ENCODE measurements around the gene A2ML1.
"Not testable (repeated sequence)": the region's sequence is repeated elsewhere in the genome, so short reads cannot be mapped to it uniquely, and the experiment has no call there.

Gene A2ML1

GRCh38 chr12:8822298-8822697 lies at the start of gene A2ML1:
TSS of gene A2ML1 (plus strand) at chr12:8822621. CDS start at chr12:8822652, 31 bp downstream.
- ATAC-seq (ENCODE audit: low read depth) (no peak), DNase-seq (ENCODE audit: low spot score in 2 of 2) (no peak)
- Mint-ChIP-seq H3K4me1 (no peaks in the 10 kb centered on the region), H3K4me3 (no peak within 1 kb of the TSS), H3K9me3 (peaks cover 1% of the 10 kb centered on the region), H3K27me3 (peaks cover 3% of the 10 kb centered on the region), H3K27ac (no peak within 1 kb of the TSS), H3K36me3 (peaks cover 1% of the 10 kb centered on the region)

GRCh38 chr12:8773461-8773860 lies 49.0 kb upstream of the A2ML1 start:
- no peak for ATAC-seq (ENCODE audit: low read depth)
- no peak for DNase-seq (ENCODE audit: low spot score in 2 of 2)
- Mint-ChIP-seq H3K27ac (no peak overlapping the region), H3K9me3 (no peaks in the 10 kb centered on the region), H3K4me1 (no peaks in the 10 kb centered on the region), H3K4me3 (no peak overlapping the region), H3K36me3 (peaks cover 18% of the 10 kb centered on the region), H3K27me3 (no peaks in the 10 kb centered on the region)

- H3K4me3 Mint-ChIP-seq: no peak overlapping the region
- H3K36me3 Mint-ChIP-seq: peaks cover 17% of the 10 kb centered on the region
- DNase-seq (ENCODE audit: low spot score in 2 of 2): no peak
- no peak for ATAC-seq (ENCODE audit: low read depth)
- no peak overlapping the region for H3K27ac Mint-ChIP-seq
- no peaks in the 10 kb centered on the region for H3K27me3 Mint-ChIP-seq
- H3K4me1 Mint-ChIP-seq: no peaks in the 10 kb centered on the region
- H3K9me3 Mint-ChIP-seq: no peaks in the 10 kb centered on the region
Observed at GRCh38 chr12:8779281-8779680, 43.1 kb upstream of the A2ML1 start.

- no peak for DNase-seq (ENCODE audit: low spot score in 2 of 2)
- Mint-ChIP-seq H3K4me1 (no peaks in the 10 kb centered on the region), H3K4me3 (no peak overlapping the region), H3K36me3 (peaks cover 16% of the 10 kb centered on the region), H3K9me3 (no peaks in the 10 kb centered on the region), H3K27me3 (no peaks in the 10 kb centered on the region), H3K27ac (no peak overlapping the region)
- ATAC-seq (ENCODE audit: low read depth): no peak
Observed at GRCh38 chr12:8779862-8780261, 42.6 kb upstream of the A2ML1 start.

- peaks cover 11% of the 10 kb centered on the region for H3K36me3 Mint-ChIP-seq
- no peaks in the 10 kb centered on the region for H3K27me3 Mint-ChIP-seq
- no peak for ATAC-seq (ENCODE audit: low read depth)
- H3K27ac Mint-ChIP-seq: no peak overlapping the region
- H3K9me3 Mint-ChIP-seq: no peaks in the 10 kb centered on the region
- no peaks in the 10 kb centered on the region for H3K4me1 Mint-ChIP-seq
- DNase-seq (ENCODE audit: low spot score in 2 of 2): no peak
- H3K4me3 Mint-ChIP-seq: no peak overlapping the region
Observed at GRCh38 chr12:8780389-8780788, 42.0 kb upstream of the A2ML1 start.

GRCh38 chr12:8781381-8782127 lies 40.9 kb upstream of the A2ML1 start:
- Mint-ChIP-seq H3K4me1 (no peaks in the 10 kb centered on the region), H3K27me3 (no peaks in the 10 kb centered on the region), H3K27ac (no peak overlapping the region), H3K36me3 (peaks cover 11% of the 10 kb centered on the region), H3K4me3 (no peak overlapping the region), H3K9me3 (no peaks in the 10 kb centered on the region)
- ATAC-seq (ENCODE audit: low read depth): no peak
- no peak for DNase-seq (ENCODE audit: low spot score in 2 of 2)

- no peak overlapping the region for H3K27ac Mint-ChIP-seq
- DNase-seq (ENCODE audit: low spot score in 2 of 2) (no peak), ATAC-seq (ENCODE audit: low read depth) (no peak)
- no peaks in the 10 kb centered on the region for H3K27me3 Mint-ChIP-seq
- no peaks in the 10 kb centered on the region for H3K4me1 Mint-ChIP-seq
- H3K9me3 Mint-ChIP-seq: no peaks in the 10 kb centered on the region
- H3K36me3 Mint-ChIP-seq: peaks cover 8% of the 10 kb centered on the region
- H3K4me3 Mint-ChIP-seq: no peak overlapping the region
Observed at GRCh38 chr12:8784290-8784888, 38.0 kb upstream of the A2ML1 start.

- Mint-ChIP-seq H3K36me3 (peaks cover 8% of the 10 kb centered on the region), H3K9me3 (no peaks in the 10 kb centered on the region), H3K27me3 (no peaks in the 10 kb centered on the region), H3K4me3 (no peak overlapping the region), H3K27ac (no peak overlapping the region), H3K4me1 (no peaks in the 10 kb centered on the region)
- DNase-seq (ENCODE audit: low spot score in 2 of 2) (no peak), ATAC-seq (ENCODE audit: low read depth) (no peak)
Observed at GRCh38 chr12:8785499-8785898, 36.9 kb upstream of the A2ML1 start.

GRCh38 chr12:8787206-8787605 lies 35.2 kb upstream of the A2ML1 start:
- H3K27me3 Mint-ChIP-seq; ATAC-seq (ENCODE audit: low read depth); H3K27ac Mint-ChIP-seq; DNase-seq (ENCODE audit: low spot score in 2 of 2); H3K36me3 Mint-ChIP-seq; H3K4me3 Mint-ChIP-seq; H3K9me3 Mint-ChIP-seq; H3K4me1 Mint-ChIP-seq: not testable (repeated sequence)

- H3K27me3 Mint-ChIP-seq; DNase-seq (ENCODE audit: low spot score in 2 of 2); H3K36me3 Mint-ChIP-seq; H3K4me1 Mint-ChIP-seq; H3K27ac Mint-ChIP-seq; ATAC-seq (ENCODE audit: low read depth); H3K9me3 Mint-ChIP-seq: not testable (repeated sequence)
- peak overlapping the region; percentile 67 for H3K4me3 Mint-ChIP-seq
Observed at GRCh38 chr12:8788706-8789105, 33.7 kb upstream of the A2ML1 start.

- not testable (repeated sequence) for H3K9me3 Mint-ChIP-seq; H3K4me1 Mint-ChIP-seq; H3K36me3 Mint-ChIP-seq; H3K27me3 Mint-ChIP-seq; H3K4me3 Mint-ChIP-seq; ATAC-seq (ENCODE audit: low read depth); DNase-seq (ENCODE audit: low spot score in 2 of 2); H3K27ac Mint-ChIP-seq
Observed at GRCh38 chr12:8789341-8790013, 32.9 kb upstream of the A2ML1 start.

GRCh38 chr12:8793226-8793625 lies 29.2 kb upstream of the A2ML1 start:
- H3K4me1 Mint-ChIP-seq, H3K9me3 Mint-ChIP-seq: not testable (repeated sequence)

GRCh38 chr12:8794611-8795010 lies 27.8 kb upstream of the A2ML1 start:
- not testable (repeated sequence) for DNase-seq (ENCODE audit: low spot score in 2 of 2); H3K36me3 Mint-ChIP-seq; H3K27ac Mint-ChIP-seq; H3K4me3 Mint-ChIP-seq; H3K9me3 Mint-ChIP-seq; H3K4me1 Mint-ChIP-seq; H3K27me3 Mint-ChIP-seq; ATAC-seq (ENCODE audit: low read depth)

More at GRCh38 chr12:8793226-8793625, 29.2 kb upstream of the A2ML1 start:
- not testable (repeated sequence) for H3K36me3 Mint-ChIP-seq; H3K4me3 Mint-ChIP-seq; H3K27ac Mint-ChIP-seq; H3K27me3 Mint-ChIP-seq; DNase-seq (ENCODE audit: low spot score in 2 of 2); ATAC-seq (ENCODE audit: low read depth)

- no peak overlapping the region for H3K27ac Mint-ChIP-seq
- H3K4me1 Mint-ChIP-seq: no peaks in the 10 kb centered on the region
- DNase-seq (ENCODE audit: low spot score in 2 of 2) (no peak), ATAC-seq (ENCODE audit: low read depth) (no peak)
- H3K4me3 Mint-ChIP-seq: no peak overlapping the region
- H3K36me3 Mint-ChIP-seq: peaks cover 5% of the 10 kb centered on the region
- peaks cover 2% of the 10 kb centered on the region for H3K27me3 Mint-ChIP-seq
- no peaks in the 10 kb centered on the region for H3K9me3 Mint-ChIP-seq
Observed at GRCh38 chr12:8796831-8797626, 25.4 kb upstream of the A2ML1 start.
